ENCODE results near the gene DOCK1.

DOCK1 gene

GRCh38 chr10:127227663-127228062 lies 322.4 kb downstream of the DOCK1 start:
- Histone ChIP-seq H3K9me3 (ENCODE audit: insufficient read depth, low read depth, low read length) (no peaks in the 10 kb centered on the region; the same call in 1 of the 2 replicates), H3K36me3 (ENCODE audit: insufficient read depth, low read length) (no peaks in the 10 kb centered on the region), H3K79me2 (ENCODE audit: insufficient read depth, low read length) (no peaks in the 10 kb centered on the region), H3K4me1 (ENCODE audit: insufficient read depth, low read length, poor library complexity, severe bottlenecking) (no peaks in the 10 kb centered on the region), H3F3A (ENCODE audit: low read depth) (no peaks in the 10 kb centered on the region), H3K9me2 (replicated peaks; ENCODE audit: low read depth, low read length) (no peaks in the 10 kb centered on the region), H4K20me1 (ENCODE audit: insufficient read depth, low read length, poor library complexity, severe bottlenecking) (no peaks in the 10 kb centered on the region), H2AFZ (ENCODE audit: low read length) (no peak overlapping the region), H3K4me3 (ENCODE audit: low read length, poor library complexity, severe bottlenecking) (no peak overlapping the region), H3K27me3 (ENCODE audit: insufficient read depth, low read length, poor library complexity, severe bottlenecking) (no peaks in the 10 kb centered on the region), H3K9ac (ENCODE audit: low read depth, low read length, poor library complexity, severe bottlenecking) (no peak overlapping the region), H3K4me2 (ENCODE audit: low read depth, low read length, poor library complexity, severe bottlenecking) (no peak overlapping the region)
- TF ChIP-seq CTCF (conservative IDR thresholded peaks at IDR 0.05; ENCODE audit: low read length) (no peak), EZH2phosphoT487 (IDR thresholded peaks at IDR 0.05; ENCODE audit: borderline replicate concordance) (no peak)

GRCh38 chr10:127228195-127228787 lies 323.1 kb downstream of the DOCK1 start:
- H4K20me1 ChIP-seq (ENCODE audit: insufficient read depth, low read length, poor library complexity, severe bottlenecking): no peaks in the 10 kb centered on the region
- H3K4me1 ChIP-seq (ENCODE audit: insufficient read depth, low read length, poor library complexity, severe bottlenecking): no peaks in the 10 kb centered on the region
- H3K79me2 ChIP-seq (ENCODE audit: insufficient read depth, low read length): no peaks in the 10 kb centered on the region
- no peaks in the 10 kb centered on the region for H3F3A ChIP-seq (ENCODE audit: low read depth)
- H3K4me2 ChIP-seq (ENCODE audit: low read depth, low read length, poor library complexity, severe bottlenecking): no peak overlapping the region
- H2AFZ ChIP-seq (ENCODE audit: low read length): no peak overlapping the region
- no peak for TF ChIP-seq EZH2phosphoT487 (IDR thresholded peaks at IDR 0.05; ENCODE audit: borderline replicate concordance)
- TF ChIP-seq CTCF (conservative IDR thresholded peaks at IDR 0.05; ENCODE audit: low read length): no peak
- no peak overlapping the region for H3K9ac ChIP-seq (ENCODE audit: low read depth, low read length, poor library complexity, severe bottlenecking)
- H3K9me2 ChIP-seq (replicated peaks; ENCODE audit: low read depth, low read length): no peaks in the 10 kb centered on the region
- H3K36me3 ChIP-seq (ENCODE audit: insufficient read depth, low read length): no peaks in the 10 kb centered on the region
- H3K27me3 ChIP-seq (ENCODE audit: insufficient read depth, low read length, poor library complexity, severe bottlenecking): no peaks in the 10 kb centered on the region
- no peaks in the 10 kb centered on the region; the same call in 1 of the 2 replicates for H3K9me3 ChIP-seq (ENCODE audit: insufficient read depth, low read depth, low read length)
- no peak overlapping the region for H3K4me3 ChIP-seq (ENCODE audit: low read length, poor library complexity, severe bottlenecking)

- Histone ChIP-seq H3K9me3 (ENCODE audit: insufficient read depth, low read depth, low read length) (peaks cover 3% of the 10 kb centered on the region), H3K4me1 (ENCODE audit: insufficient read depth, low read length, poor library complexity, severe bottlenecking) (no peaks in the 10 kb centered on the region), H3K36me3 (ENCODE audit: insufficient read depth, low read length) (no peaks in the 10 kb centered on the region), H3K9ac (ENCODE audit: low read depth, low read length, poor library complexity, severe bottlenecking) (no peak overlapping the region), H3K9me2 (replicated peaks; ENCODE audit: low read depth, low read length) (no peaks in the 10 kb centered on the region), H3K4me3 (ENCODE audit: low read length, poor library complexity, severe bottlenecking) (no peak overlapping the region), H2AFZ (ENCODE audit: low read length) (no peak overlapping the region), H3F3A (ENCODE audit: low read depth) (no peaks in the 10 kb centered on the region), H3K4me2 (ENCODE audit: low read depth, low read length, poor library complexity, severe bottlenecking) (no peak overlapping the region), H3K27me3 (ENCODE audit: insufficient read depth, low read length, poor library complexity, severe bottlenecking) (no peaks in the 10 kb centered on the region), H3K79me2 (ENCODE audit: insufficient read depth, low read length) (no peaks in the 10 kb centered on the region), H4K20me1 (ENCODE audit: insufficient read depth, low read length, poor library complexity, severe bottlenecking) (no peaks in the 10 kb centered on the region)
- TF ChIP-seq EZH2phosphoT487 (IDR thresholded peaks at IDR 0.05; ENCODE audit: borderline replicate concordance) (no peak), CTCF (conservative IDR thresholded peaks at IDR 0.05; ENCODE audit: low read length) (no peak)
Measured at GRCh38 chr10:127234306-127234800, 329.1 kb downstream of the DOCK1 start.
